Left ventricle myocardium superior (tissue), 1 donor: ENCODE measurements around the gene DSCAM. TPM values are rescaled to one million over a fixed set of nuclear protein-coding genes. Genes with fewer than 3 reads are reported as not detected.
"Not testable (repeated sequence)": the region's sequence is repeated elsewhere in the genome, so short reads cannot be mapped to it uniquely, and the experiment has no call there.

Experiments used
- ATAC-seq: fragments of 200-7000 bp; cut with Tn5 transposase; one replicate; pipeline ENCODE4 v1.9.1; 2020; ENCODE audit warnings: mild to moderate bottlenecking, moderate library complexity
- DNase-seq: peaks from one replicate; pipeline ENCODE4 v3.0.0-alpha.2; 2020
- intact Hi-C: fragments of 100-400 bp; cut with micrococcal nuclease; formaldehyde crosslinking; loops from one replicate; pipeline ENCODE4 v1.11.0; 2022
- long read RNA-seq: library from polyadenylated mRNA; unstranded; transcript quantifications from one replicate; pipeline ENCODE4 v2.0.0, GENCODE V29; 2021
- total RNA-seq: library from RNA; stranded (reverse); fragmentation: NEBNext Ultra II Directional; extraction: Animal tissue kit (Norgen Biotek cat#: 25700); gene quantifications from one replicate; pipeline ENCODE4 v1.2.1, GENCODE V29; 2021
- donor health status: DM: no; HTN: yes; CAD: no; lungs with severe emphysema.

The DSCAM gene, protein sequence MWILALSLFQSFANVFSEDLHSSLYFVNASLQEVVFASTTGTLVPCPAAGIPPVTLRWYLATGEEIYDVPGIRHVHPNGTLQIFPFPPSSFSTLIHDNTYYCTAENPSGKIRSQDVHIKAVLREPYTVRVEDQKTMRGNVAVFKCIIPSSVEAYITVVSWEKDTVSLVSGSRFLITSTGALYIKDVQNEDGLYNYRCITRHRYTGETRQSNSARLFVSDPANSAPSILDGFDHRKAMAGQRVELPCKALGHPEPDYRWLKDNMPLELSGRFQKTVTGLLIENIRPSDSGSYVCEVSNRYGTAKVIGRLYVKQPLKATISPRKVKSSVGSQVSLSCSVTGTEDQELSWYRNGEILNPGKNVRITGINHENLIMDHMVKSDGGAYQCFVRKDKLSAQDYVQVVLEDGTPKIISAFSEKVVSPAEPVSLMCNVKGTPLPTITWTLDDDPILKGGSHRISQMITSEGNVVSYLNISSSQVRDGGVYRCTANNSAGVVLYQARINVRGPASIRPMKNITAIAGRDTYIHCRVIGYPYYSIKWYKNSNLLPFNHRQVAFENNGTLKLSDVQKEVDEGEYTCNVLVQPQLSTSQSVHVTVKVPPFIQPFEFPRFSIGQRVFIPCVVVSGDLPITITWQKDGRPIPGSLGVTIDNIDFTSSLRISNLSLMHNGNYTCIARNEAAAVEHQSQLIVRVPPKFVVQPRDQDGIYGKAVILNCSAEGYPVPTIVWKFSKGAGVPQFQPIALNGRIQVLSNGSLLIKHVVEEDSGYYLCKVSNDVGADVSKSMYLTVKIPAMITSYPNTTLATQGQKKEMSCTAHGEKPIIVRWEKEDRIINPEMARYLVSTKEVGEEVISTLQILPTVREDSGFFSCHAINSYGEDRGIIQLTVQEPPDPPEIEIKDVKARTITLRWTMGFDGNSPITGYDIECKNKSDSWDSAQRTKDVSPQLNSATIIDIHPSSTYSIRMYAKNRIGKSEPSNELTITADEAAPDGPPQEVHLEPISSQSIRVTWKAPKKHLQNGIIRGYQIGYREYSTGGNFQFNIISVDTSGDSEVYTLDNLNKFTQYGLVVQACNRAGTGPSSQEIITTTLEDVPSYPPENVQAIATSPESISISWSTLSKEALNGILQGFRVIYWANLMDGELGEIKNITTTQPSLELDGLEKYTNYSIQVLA (N-terminal part only)
- total RNA-seq = not detected
- long read RNA-seq = 0 reads

DNA sequence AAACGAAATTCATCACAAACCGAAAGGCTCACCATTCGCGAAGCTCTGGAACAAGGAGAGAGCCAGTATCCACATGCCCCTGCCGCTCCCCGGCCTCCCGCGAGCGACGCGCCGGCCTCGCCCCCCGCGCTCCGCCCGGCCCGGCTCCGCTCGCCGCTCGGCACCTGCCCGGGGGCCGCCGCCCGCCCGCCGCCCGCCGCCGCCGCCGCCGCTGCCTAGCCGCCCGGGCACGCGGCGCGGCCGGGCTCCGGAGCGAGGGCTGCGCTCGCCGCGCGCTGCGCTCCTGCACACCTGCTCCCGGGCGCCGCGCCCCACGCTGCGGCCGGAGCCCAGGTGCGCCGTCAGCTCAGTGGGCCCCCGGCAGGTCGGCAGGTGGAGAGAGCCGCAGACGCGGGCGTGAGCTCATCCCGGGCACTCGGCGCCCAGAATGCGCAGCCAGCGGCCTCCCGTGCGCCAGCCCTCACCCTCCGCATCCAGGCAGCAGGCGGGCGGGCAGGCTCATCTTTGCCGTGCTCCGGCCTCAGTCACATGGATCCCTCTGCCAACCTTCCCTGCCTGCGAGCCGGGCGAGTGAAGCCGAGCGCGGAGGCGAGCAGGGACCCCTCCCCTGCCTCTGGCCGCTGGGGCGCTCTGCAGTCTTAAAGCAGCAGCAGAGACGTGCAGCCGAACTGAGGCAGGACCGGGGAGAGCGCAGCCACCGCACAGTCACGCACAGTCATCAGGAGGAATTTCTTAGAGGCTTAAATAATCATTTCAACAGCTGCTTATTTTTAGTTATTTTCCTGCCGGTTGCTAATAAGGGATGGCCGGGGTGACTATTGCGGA is at the start of gene DSCAM:
Gene DSCAM (minus strand): TSS at position 572 of the 825 bp plus-strand sequence. CDS start 497 bp downstream, at position 75.
- DNase-seq (no peak), ATAC-seq (no peak)
- intact Hi-C loops = no loop called here

DNA sequence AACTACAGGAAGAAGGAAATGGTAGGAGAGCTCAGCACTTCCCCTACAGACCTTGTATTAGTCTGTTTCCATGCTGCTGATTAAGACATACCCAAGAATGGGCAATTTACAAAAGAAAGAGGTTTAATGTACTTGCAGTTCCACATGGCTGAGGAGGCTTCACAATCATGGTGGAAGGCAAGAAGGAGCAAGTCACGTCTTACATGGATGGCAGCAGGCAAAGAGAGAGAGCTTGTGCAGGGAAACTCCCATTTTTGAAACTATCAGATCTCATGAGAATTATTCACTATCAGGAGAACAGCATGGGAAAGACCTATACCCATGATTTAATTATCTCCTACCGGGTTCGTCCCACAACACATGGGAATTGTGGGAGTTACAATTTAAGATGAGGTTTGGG is 48.7 kb upstream of the DSCAM start:
- intact Hi-C loops, ATAC-seq, DNase-seq: not testable (repeated sequence)

DNA sequence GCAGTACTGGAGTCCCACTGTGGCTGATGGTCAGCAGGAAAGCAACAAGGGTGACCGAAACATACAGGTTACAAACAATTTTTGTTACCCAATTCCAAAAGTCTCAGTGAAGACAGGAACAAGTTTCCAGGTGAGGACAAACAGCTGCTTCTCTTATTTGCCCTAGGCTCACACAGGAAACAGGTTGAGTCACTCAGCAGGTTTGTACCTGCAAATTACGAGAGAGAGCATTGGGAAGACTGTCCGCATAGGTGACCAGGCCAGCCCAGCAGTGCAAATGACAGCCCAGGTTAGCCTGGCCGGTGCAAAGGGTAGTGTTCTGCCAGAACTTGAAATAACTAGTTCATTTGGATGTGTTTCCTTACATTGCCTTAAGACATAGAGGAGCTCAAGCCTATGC is 40.0 kb upstream of the DSCAM start:
- intact Hi-C loops = no loop called here
- DNase-seq (no peak), ATAC-seq (no peak)

DNA sequence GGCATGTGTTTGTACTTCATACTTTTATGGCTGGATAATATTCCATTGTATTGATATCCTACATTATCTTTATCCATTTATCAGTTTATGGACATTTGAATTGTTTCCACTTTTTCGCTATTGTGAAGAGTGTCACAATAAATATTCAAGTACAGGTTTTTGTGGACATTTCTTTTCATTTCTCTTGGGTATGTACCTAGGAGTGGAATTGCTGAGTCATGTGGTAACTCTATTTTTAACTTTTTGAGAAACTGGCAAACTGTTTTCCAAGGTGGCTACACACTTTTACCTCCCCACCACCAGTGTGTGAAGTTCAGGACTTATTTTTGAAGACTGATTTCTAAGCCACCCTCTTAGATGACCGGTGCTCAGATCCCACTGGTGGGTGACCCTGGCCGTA is 39.0 kb upstream of the DSCAM start:
- DNase-seq (no peak), ATAC-seq (no peak)
- intact Hi-C loops = no loop called here

DNA sequence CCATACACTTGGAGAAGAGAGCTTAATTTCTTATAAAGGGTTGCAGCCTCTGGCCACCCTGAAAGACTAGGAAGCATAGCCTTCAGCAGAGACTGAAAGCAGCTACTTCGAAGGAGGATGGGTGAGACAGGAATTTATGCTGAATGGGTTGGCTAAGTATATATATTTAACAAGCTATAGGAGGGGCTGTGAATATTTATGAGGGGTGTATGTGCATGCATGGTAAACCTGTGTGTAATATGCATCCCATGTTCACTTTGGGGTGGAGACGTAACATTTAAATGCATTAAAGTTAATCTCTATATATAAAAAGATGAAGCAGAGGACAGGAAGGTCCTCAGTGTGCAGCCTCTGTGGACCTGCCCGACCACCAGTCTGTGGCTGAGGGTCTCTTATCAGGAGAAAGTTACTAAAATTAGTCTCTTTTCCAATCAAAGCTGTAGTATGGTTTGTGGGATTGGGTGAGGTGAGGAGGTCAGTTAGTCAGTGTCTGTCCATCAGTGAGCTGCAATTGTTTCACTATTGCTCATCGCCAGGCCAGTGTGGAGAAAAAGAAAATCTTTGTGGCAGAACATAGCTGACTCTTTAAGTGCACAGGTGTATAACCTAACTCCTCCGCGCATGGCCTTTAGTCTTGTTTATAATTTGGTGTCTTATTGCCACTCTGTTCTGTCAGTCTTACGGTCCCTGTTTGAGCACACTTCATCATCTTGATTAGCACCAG is 35.4 kb upstream of the DSCAM start:
- no peak for DNase-seq
- ATAC-seq = no peak
- intact Hi-C loops = no loop called here

DNA sequence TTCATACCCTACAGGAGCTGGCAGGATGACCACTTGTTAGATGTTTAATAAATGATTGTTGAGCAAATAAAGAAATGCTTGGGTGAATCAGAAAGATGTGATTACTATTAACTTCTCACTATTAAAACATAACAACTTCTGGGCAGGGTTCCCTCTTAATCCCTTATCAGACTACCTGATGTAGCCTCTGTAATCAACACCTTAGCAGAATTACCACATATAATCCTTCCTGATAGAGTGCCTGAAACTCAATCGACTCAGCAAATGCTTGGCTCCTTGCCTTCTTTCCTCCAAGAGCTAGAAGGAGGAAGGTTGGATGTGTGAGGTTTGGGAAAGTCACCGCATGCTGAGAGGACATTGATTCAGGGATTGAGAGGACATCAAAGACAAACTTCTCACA is 34.8 kb upstream of the DSCAM start:
- DNase-seq (no peak), ATAC-seq (no peak)
- intact Hi-C loops = no loop called here

DNA sequence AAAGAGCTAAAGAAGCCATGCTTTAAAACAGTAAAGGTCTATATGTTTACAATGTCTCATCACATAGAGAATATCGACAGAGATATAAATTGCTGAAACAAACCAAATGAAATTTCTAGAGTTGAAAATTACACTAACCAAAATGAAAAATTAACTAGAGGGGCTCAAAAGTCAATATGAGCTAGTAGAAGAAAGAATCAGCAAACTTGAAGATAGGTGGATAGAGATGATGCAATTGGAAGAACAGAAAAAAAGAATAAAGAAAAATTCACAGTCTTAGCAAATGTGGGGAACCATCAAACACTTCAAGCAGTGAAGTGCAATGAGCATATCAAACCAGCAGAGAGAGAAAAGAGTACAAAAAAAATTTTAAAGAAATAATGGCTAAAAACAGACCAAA is 24.1 kb upstream of the DSCAM start:
- ATAC-seq (no peak), DNase-seq (no peak)
- intact Hi-C loops = no loop called here

DNA sequence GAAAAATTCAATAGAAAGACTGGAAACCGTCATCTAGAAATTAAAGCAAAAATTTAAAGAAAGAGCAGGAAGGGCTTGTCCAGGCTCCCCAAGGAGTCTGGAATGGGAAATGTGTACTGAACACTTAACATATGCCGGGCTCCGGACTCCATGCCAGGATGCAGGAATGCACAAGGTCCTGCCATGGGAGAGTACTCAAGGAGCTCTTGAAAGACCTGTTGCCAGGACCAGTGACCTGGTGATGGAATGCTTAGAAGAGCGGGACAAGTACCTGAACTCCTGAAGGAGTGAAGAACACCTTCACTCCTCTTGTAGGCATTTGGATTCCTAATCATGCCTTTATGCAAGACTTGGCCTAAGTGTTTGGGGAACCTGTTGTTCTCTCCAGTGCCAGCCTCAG is 16.9 kb upstream of the DSCAM start:
- no peak for ATAC-seq
- DNase-seq = no peak
- intact Hi-C loops = no loop called here

DNA sequence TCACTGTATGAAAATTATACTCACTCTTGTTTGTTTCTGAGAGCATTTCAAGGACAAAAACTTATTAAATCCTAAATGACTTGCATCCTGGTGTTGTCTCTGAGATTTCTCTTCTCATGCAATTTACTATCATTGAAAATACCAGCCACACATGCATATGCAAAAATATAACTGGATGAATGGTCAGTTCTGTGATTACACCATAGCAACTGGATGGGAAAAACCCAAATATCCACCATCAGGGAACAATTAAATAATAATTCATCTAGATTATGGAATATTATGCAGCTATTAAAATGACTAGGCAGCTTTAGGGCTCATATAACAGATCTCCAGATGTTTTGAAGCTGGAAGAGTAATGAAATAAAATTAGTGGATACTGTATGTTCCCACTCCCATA is 11.6 kb upstream of the DSCAM start:
- DNase-seq (no peak), ATAC-seq (no peak)
- intact Hi-C loops = no loop called here

DNA sequence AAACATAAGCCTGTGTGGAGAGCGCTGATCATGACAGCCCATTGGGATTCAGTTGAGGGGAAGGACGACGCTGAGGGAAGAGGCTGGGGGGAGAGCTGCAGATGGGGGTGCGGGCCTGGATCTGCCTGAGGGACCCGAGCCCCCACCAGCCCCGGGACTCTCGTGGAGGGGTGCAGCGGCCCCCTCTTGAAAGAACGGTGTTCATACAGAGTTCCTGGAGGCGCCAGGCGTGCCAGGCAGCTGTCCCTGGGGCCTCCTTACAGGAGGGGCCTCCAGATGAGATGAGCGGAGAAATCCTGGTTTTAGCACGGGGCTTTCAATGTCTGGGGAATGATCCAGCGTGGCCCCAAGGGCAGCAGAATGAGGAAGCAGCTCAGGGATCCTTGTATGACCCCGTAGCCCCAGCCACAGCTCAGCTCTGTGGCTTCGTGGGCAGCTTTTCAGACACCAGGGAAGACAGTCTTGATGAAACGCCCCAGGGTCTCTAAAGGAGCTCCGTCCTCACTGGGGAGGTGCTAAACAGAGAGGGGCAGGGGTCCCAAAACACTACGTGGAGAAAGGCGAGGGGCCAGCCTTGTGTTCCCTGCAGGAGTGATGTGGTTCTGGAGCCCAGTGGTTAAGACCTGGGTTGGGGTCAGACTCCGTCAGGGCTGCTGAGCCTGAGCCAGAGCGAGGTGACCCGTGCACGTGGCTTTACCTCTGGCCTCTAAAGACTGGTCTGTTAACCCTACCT is 7.2 kb upstream of the DSCAM start:
- DNase-seq (no peak), ATAC-seq (peak; percentile 20)
- intact Hi-C loops = no loop called here

DNA sequence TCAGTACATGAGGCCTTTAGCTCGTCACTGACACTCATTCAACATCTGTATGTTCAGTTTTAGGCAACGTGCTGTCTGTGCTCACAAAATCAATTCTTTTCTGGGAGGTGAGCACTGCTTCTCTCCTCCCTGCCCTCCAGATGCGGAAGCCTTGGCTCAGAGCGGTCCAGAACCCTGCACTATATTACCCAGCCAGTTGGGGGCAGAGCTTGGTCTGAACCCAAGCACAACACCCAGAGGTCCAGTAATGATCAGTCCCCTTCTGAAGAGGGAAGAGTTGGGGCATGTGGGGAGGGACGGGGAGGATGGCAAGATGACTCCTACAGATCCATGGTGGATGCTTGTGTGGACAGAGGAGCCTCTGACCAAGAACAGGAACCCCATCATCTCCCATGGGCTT is 5.6 kb upstream of the DSCAM start:
- intact Hi-C loops = no loop called here
- DNase-seq (no peak), ATAC-seq (no peak)

DNA sequence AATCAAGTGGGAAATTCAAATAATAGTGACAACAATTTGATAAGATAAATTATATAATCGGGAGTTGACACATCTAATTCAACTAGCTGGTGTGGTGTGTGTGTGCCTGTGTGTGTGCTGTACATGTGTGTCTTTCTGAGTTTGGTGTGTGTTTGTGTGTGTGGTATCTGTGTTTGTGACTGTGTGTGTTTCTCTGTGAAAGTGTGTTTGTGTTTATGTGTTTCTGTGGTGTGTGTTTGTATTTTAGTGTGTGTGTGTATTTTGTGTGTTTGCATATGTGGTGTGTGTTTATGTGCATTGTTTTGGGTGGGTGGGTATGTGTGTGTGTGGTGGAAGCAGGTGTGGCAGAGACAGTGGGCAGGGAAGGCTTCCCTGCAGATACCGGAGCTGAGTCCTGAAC is 4.8 kb upstream of the DSCAM start:
- ATAC-seq = no peak
- DNase-seq = no peak
- intact Hi-C loops = no loop called here

DNA sequence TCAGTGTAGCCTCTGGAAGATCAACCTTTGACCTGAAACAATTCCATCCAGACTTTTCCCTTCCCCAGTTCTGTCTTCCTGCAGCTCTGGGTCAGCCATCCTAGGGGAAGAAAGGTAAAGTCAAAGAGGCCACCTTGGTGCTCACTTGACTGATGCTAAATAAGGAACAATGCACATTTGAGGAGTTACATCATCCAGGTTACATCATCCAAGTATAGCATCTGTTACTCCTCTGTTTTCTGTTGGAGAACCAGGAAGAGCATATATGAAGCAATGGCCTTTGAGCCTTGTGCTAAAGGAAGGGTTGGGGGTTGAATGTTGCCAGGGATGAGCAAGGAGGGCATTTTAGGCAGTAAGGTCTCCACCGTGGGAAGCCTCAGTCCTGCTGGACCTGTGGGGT is 3.1 kb upstream of the DSCAM start:
- intact Hi-C loops = no loop called here
- ATAC-seq (no peak), DNase-seq (no peak)

DNA sequence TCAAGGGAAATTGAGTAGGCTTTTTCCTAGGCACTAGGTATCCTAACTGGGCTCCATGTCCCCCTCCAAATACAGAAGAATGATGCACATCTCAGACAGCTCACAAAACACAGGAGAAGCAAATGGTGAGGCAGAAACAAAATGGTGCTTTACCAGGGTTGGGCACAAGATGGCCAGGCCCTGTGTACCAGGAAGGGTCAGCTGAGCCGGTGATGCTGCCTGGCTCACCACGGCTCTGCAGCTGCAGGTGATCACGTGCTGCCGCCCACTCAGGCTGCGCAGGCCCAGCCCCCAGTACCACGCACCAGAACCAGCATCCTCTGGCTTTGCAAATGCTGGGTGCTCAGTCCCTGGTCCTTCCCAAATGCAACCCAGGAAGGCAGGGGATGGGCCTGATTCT is 993 bp upstream of the DSCAM start:
- no peak for ATAC-seq
- no peak for DNase-seq
- intact Hi-C loops = no loop called here

DNA sequence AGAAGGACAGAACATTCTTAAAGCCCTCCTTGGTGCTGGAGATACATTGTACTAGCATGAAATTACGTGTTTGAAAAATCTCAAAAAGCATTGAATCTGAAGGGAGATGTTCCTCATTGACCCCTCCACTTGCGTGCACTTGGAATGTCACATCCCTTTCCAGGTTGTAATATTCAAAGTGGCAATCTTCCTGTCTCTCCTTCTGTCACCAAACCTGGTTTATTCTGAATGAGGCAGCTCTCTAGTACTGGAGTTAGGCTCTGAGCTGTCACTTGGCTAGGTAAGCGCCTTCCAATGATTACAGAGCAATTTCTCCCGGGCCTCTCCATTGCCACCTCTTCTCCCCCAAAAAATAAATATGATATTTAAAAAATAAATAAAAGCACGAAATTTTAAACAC is 855 bp downstream of the DSCAM start:
- no peak for DNase-seq
- intact Hi-C loops = no loop called here
- no peak for ATAC-seq

DNA sequence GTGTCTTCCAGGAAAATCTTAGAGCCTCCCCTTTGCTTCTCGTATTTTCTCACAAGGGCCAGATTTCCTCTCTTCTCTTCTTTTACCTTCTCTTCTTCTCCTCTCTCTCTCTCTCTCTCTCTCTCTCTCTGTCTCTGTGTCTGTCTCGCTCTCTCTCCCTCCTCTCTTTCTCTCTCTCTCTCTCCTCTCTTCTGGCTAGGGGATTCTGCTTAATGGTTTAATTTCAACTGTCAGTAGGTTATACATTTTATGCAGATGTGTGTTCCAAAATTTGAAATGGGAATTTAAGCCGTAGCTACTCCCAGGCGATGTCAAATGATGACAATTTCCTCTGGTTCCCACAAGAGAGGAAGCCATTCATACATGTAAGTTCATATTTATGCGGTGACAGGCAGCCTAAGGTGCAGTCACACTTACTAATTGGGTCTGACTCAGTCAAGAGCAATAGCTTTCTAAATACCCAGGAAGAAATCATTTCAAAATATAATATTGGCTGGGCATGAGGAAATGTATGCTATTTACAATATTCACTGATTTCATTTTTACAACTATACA is 1.4 kb downstream of the DSCAM start:
- intact Hi-C loops = no loop called here
- DNase-seq (no peak), ATAC-seq (no peak)

DNA sequence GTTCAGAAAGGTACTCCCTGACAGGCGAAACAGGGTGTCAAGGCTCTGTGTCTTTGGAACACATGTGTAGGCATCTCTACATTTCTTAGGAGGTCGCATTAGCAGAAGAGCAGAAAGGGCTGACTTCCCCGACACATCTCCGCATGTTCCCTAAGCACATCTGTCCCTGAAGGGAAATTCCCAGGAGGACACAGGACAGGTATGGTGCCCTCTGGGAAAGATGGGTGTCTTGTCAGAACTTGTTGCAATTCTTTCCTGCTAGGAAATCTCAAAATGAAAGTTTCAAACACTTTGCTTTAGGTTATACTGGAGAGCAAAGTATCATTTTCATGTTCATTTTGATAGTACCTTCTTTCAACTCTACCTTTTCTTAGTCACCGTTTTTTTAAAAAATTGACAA is 2.0 kb downstream of the DSCAM start:
- DNase-seq = no peak
- intact Hi-C loops = no loop called here

DNA sequence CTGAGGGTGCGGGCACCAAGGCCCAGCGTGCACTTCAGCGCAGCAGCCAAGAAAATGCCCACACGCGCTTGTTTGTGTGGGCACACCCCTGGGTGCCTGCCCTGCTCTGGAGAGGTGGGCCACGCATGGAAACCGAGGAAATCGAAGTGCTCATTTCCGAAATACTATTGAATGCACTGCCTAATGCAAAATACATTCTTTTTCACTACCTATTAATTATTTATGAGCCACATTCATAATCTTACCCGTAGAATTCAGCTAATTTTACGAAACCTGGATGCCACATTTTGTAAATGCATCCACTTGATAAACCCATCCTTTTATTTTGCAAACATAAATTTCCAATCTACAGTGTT is 4.8 kb downstream of the DSCAM start:
- no peak for ATAC-seq
- intact Hi-C loops = no loop called here
- DNase-seq = no peak

More for the DNA sequence above, 2.0 kb downstream of the DSCAM start:
- no peak for ATAC-seq
